H1 (cell line): ENCODE data around the gene S100P. TPM values are rescaled to one million over a fixed set of nuclear protein-coding genes. Genes with fewer than 3 reads are reported as not detected.

Experiments used
- CTCF ChIA-PET: fragments of 300-600 bp; sonication (Branson Sonifier 250); formaldehyde crosslinking; loops from one replicate; lab custom pipeline; 2021; ENCODE audit not compliant: partially characterized antibody; lab: Charles Lee
- POLR2A ChIA-PET: fragments of 300-600 bp; sonication (Branson Sonifier 250); formaldehyde crosslinking; loops from one replicate; lab custom pipeline; 2021; ENCODE audit warnings: inconsistent platforms; ENCODE audit not compliant: partially characterized antibody; lab: Charles Lee
- DNase-seq, 2 experiments: peaks; one replicate each; pipeline versions ENCODE4 v3.0.0 to v3.0.0-alpha.2; 2010 to 2022; ENCODE audit warnings: low spot score in 2 of 2, low read depth in 1 of 2, mixed read lengths in 1 of 2
- FAIRE-seq: peaks from 2 replicates; lab custom pipeline; 2011; peaks lifted over from hg19 to GRCh38; lab: Jason Lieb, UNC
- H2AFZ ChIP-seq: 2 replicates; pipeline ENCODE4 v1.8.1; 2012; ENCODE audit warnings: low read length, inconsistent platforms
- H2AK5ac ChIP-seq: 2 replicates; pipeline ENCODE4 v1.6.1; 2013; ENCODE audit warnings: low read depth, low read length
- H2BK120ac ChIP-seq: replicated peaks from 2 replicates; pipeline ENCODE3; 2013; ENCODE audit warnings: low read depth, low read length, inconsistent platforms
- H2BK12ac ChIP-seq: 2 replicates; pipeline ENCODE4 v1.6.1; 2013; ENCODE audit warnings: low read depth, low read length
- H2BK15ac ChIP-seq: 2 replicates; pipeline ENCODE4 v1.6.1; 2013; ENCODE audit warnings: low read length
- H2BK20ac ChIP-seq: 2 replicates; pipeline ENCODE4 v1.6.1; 2013; ENCODE audit warnings: low read length
- H2BK5ac ChIP-seq: 2 replicates; pipeline ENCODE4 v1.6.1; 2013; ENCODE audit warnings: low read depth, low read length
- H3K14ac ChIP-seq: 2 replicates; pipeline ENCODE4 v1.6.1; 2013; ENCODE audit warnings: inconsistent platforms; ENCODE audit not compliant: insufficient read length
- H3K18ac ChIP-seq: 2 replicates; pipeline ENCODE4 v1.6.1; 2013; ENCODE audit warnings: low read length; ENCODE audit errors: extremely low read depth
- H3K23ac ChIP-seq: 2 replicates; pipeline ENCODE4 v1.6.1; 2013; ENCODE audit warnings: inconsistent platforms; ENCODE audit not compliant: insufficient read length
- H3K23me2 ChIP-seq: 2 replicates; pipeline ENCODE4 v1.6.1; 2013; ENCODE audit warnings: low read depth, low read length
- H3K27ac ChIP-seq: 2 replicates; pipeline ENCODE4 v1.6.1; 2011; ENCODE audit warnings: low read depth, low read length, inconsistent platforms
- H3K27me3 ChIP-seq, 4 experiments: replicated peaks in 1 of 4; 1 replicate in 1 of 4; 2 replicates in 3 of 4; pipeline versions ENCODE4 v1.6.1 to v1.8.1; 2011 to 2013; ENCODE audit warnings: low read length in 3 of 4, mild to moderate bottlenecking in 3 of 4, inconsistent platforms in 2 of 4, mixed read lengths in 2 of 4, moderate library complexity in 1 of 4; ENCODE audit not compliant: control insufficient read depth in 3 of 4, insufficient read depth in 3 of 4; ENCODE audit errors: extremely low read depth in 1 of 4
- H3K36me3 ChIP-seq, 4 experiments: 2 replicates each; pipeline versions ENCODE4 v1.6.1 to v1.8.1; 2011 to 2013; ENCODE audit warnings: mild to moderate bottlenecking in 4 of 4, low read length in 3 of 4, moderate library complexity in 2 of 4, control low read depth in 1 of 4, inconsistent platforms in 1 of 4; ENCODE audit not compliant: insufficient read depth in 4 of 4, control insufficient read depth in 2 of 4
- H3K4ac ChIP-seq: replicated peaks from 2 replicates; pipeline ENCODE3; 2013; ENCODE audit warnings: low read length, low read depth, mixed read lengths, inconsistent platforms; ENCODE audit not compliant: insufficient read length
- H3K4me1 ChIP-seq, 4 experiments: replicated peaks in 1 of 4; 1 replicate in 1 of 4; 2 replicates in 3 of 4; pipeline versions ENCODE4 v1.6.1 to v1.8.1; 2011 to 2013; ENCODE audit warnings: low read length in 3 of 4, inconsistent platforms in 2 of 4, mixed read lengths in 1 of 4; ENCODE audit not compliant: insufficient read depth in 4 of 4, control insufficient read depth in 3 of 4
- H3K4me2 ChIP-seq, 2 experiments: 2 replicates each; pipeline versions ENCODE4 v1.6.1 to v1.8.1; 2011 to 2013; ENCODE audit warnings: low read depth in 2 of 2, low read length in 2 of 2, control low read depth in 1 of 2, inconsistent platforms in 1 of 2, mild to moderate bottlenecking in 1 of 2; ENCODE audit not compliant: insufficient read depth in 1 of 2
- H3K4me3 ChIP-seq, 4 experiments: fragments of 200-600, 300-600 bp in 1 of 4; sonication (generic), shearing (Covaris generic), sonication (Bioruptor Twin) in 1 of 4; 2 replicates each; pipeline versions ENCODE4 v1.5.1 to v1.8.1; 2011 to 2016; ENCODE audit warnings: low read length in 4 of 4, low read depth in 3 of 4, control low read depth in 2 of 4, inconsistent platforms in 2 of 4, mild to moderate bottlenecking in 2 of 4, mixed read lengths in 1 of 4, moderate library complexity in 1 of 4; ENCODE audit not compliant: insufficient read depth in 2 of 4; ENCODE audit errors: extremely low read depth in 1 of 4
- H3K56ac ChIP-seq: replicated peaks from 2 replicates; pipeline ENCODE3; 2013; ENCODE audit warnings: low read depth, mild to moderate bottlenecking, mixed read lengths, low read length, inconsistent platforms; ENCODE audit not compliant: insufficient read length
- H3K79me1 ChIP-seq: 2 replicates; pipeline ENCODE4 v1.6.1; 2013; ENCODE audit warnings: low read depth, low read length, control low read depth
- H3K79me2 ChIP-seq, 2 experiments: 2 replicates each; pipeline versions ENCODE4 v1.6.1 to v1.8.1; 2012 to 2013; ENCODE audit warnings: low read length in 2 of 2, mild to moderate bottlenecking in 2 of 2, inconsistent platforms in 1 of 2; ENCODE audit not compliant: insufficient read depth in 2 of 2, control insufficient read depth in 1 of 2
- H3K9ac ChIP-seq, 4 experiments: replicated peaks in 1 of 4; 1 replicate in 1 of 4; 2 replicates in 3 of 4; pipeline versions ENCODE4 v1.6.1 to v1.8.1; 2011 to 2013; ENCODE audit warnings: low read depth in 3 of 4, low read length in 3 of 4, control low read depth in 2 of 4, mild to moderate bottlenecking in 2 of 4, moderate library complexity in 2 of 4, inconsistent platforms in 1 of 4; ENCODE audit errors: extremely low read depth in 1 of 4
- H3K9me3 ChIP-seq, 2 experiments: 2 replicates each; pipeline versions ENCODE4 v1.6.1 to v1.8.1; 2012 to 2013; ENCODE audit warnings: mild to moderate bottlenecking in 2 of 2, moderate library complexity in 2 of 2, control low read depth in 1 of 2, inconsistent platforms in 1 of 2, low read depth in 1 of 2, low read length in 1 of 2, mixed read lengths in 1 of 2; ENCODE audit not compliant: insufficient read depth in 2 of 2
- H4K20me1 ChIP-seq, 2 experiments: replicated peaks in 1 of 2; 2 replicates each; pipeline versions ENCODE3 to v1.8.1; 2011 to 2013; ENCODE audit warnings: inconsistent platforms in 2 of 2, low read length in 2 of 2, mild to moderate bottlenecking in 1 of 2; ENCODE audit not compliant: insufficient read depth in 2 of 2, control insufficient read depth in 1 of 2
- H4K5ac ChIP-seq: 2 replicates; pipeline ENCODE4 v1.6.1; 2013; ENCODE audit warnings: low read length, low read depth, mixed read lengths, inconsistent platforms; ENCODE audit not compliant: insufficient read length
- H4K8ac ChIP-seq: 2 replicates; pipeline ENCODE4 v1.8.0; 2013; ENCODE audit warnings: mild to moderate bottlenecking, moderate library complexity, low read length, inconsistent platforms; ENCODE audit not compliant: insufficient read depth; ENCODE audit errors: extremely low read depth
- H4K91ac ChIP-seq: replicated peaks from 2 replicates; pipeline ENCODE3; 2013; ENCODE audit warnings: low read length, mixed read lengths, inconsistent platforms; ENCODE audit not compliant: insufficient read length
- ASH2L ChIP-seq: fragments of 200-600, 300-600 bp; sonication (generic); IDR thresholded peaks from one replicate; pipeline ENCODE4 v1.7.1; 2017; ENCODE audit warnings: low read length
- CHD2 ChIP-seq: IDR thresholded peaks from 2 replicates; pipeline ENCODE4 v1.6.1; 2012; ENCODE audit warnings: low read length, improper control_type of control experiment
- CREB1 ChIP-seq: IDR thresholded peaks from 2 replicates; pipeline ENCODE4 v1.6.1; 2012; ENCODE audit warnings: inconsistent platforms
- GTF2F1 ChIP-seq: IDR thresholded peaks from 2 replicates; pipeline ENCODE4 v1.6.1; 2012; ENCODE audit warnings: low read depth, low read length, improper control_type of control experiment, borderline replicate concordance
- HDAC2 ChIP-seq, 2 experiments: fragments of 300-600 bp in 1 of 2; sonication (generic) in 1 of 2; IDR thresholded peaks; 2 replicates each; pipeline ENCODE4 v1.6.1; 2011 to 2012; ENCODE audit warnings: low read depth in 2 of 2, low read length in 2 of 2, mild to moderate bottlenecking in 2 of 2, moderate library complexity in 2 of 2, borderline replicate concordance in 1 of 2, inconsistent platforms in 1 of 2
- POLR2A ChIP-seq, 2 experiments: IDR thresholded peaks; 1 replicate in 1 of 2; 2 replicates in 1 of 2; pipeline ENCODE4 v1.6.1; 2011; ENCODE audit warnings: low read depth in 2 of 2, low read length in 2 of 2, mild to moderate bottlenecking in 2 of 2; ENCODE audit errors: control extremely low read depth in 1 of 2
- WGBS, 2 experiments: shearing (Covaris generic) in 1 of 2; methylation state at CpG; one replicate each; pipeline versions ENCODE4 v1.1.6 to v1.1.7; 2013 to 2015; ENCODE audit warnings: low lambda C conversion rate in 2 of 2, mixed read lengths in 2 of 2, inconsistent platforms in 1 of 2, low coverage in 1 of 2, missing lambda C conversion rate in 1 of 2; ENCODE audit not compliant: insufficient replicate concordance in 2 of 2, insufficient coverage in 1 of 2, insufficient read length in 1 of 2; ENCODE audit errors: extremely low coverage in 1 of 2, missing lambda C conversion rate in 1 of 2; 5-methylcytosine and 5-hydroxymethylcytosine counted together
- polyA plus RNA-seq, 7 experiments: library from polyadenylated mRNA; depleted of rRNA in 3 of 7; stranded (reverse) in 5 of 7; unstranded in 2 of 7; fragments of >200 nt in 5 of 7; fragments of 200-250 nt in 2 of 7; gene quantifications; 1 replicate in 5 of 7; 2 replicates in 1 of 7; 4 replicates in 1 of 7; pipeline versions ENCODE4 v1.2.1 to v1.2.3, GENCODE V29; 2011 to 2013; ENCODE audit warnings: missing spikeins in 2 of 7, mixed read lengths in 2 of 7
- total RNA-seq: library from RNA; stranded (reverse); fragmentation: NEBNext Ultra II Directional; extraction: Animal tissue kit (Norgen Biotek cat#: 25700); gene quantifications from 2 replicates; pipeline ENCODE4 v1.2.1, GENCODE V29; 2021

The S100P gene
- total and polyA plus RNA-seq, 2 of the 8 experiments (the other 6 are each of a cell fraction or from before 2014, with no cell fraction given) = not detected

GRCh38 chr4:6672131-6672530 is 21.5 kb upstream of the S100P start:
- no peak overlapping the region for H3K56ac ChIP-seq
- H3K4me2 ChIP-seq = no peak overlapping the region
- ChIA-PET POLR2A (interaction anchor here (0.6 to 4.0 kb wide), 4 partner anchors 9 to 202 kb away, joined by 3 to 36 read pairs (median 18); partner anchors contain the start of gene MRFAP1), CTCF (interaction anchor here (1.1 to 3.9 kb wide), 3 partner anchors 9 to 18 kb away, joined by 3 to 29 read pairs (median 12); no protein-coding TSS in a partner anchor)
- H2BK5ac ChIP-seq = no peak overlapping the region
- no peak overlapping the region for H3K9ac ChIP-seq
- H3K23me2 ChIP-seq = peaks cover 10% of the 10 kb centered on the region
- H2BK120ac ChIP-seq = no peak overlapping the region
- no peak overlapping the region for H2AK5ac ChIP-seq
- peaks cover 0 to 27% of the 10 kb centered on the region in 2 experiments; a peak in 3 of 4 replicates for H3K79me2 ChIP-seq
- H4K20me1 ChIP-seq = peaks cover 13 to 20% of the 10 kb centered on the region in 2 experiments
- no peak overlapping the region for H2AFZ ChIP-seq
- H3K4me3 ChIP-seq = no peak overlapping the region
- no peak overlapping the region for H4K5ac ChIP-seq
- H2BK20ac ChIP-seq = no peak overlapping the region
- no peak overlapping the region for H2BK15ac ChIP-seq
- H3K4ac ChIP-seq = no peak overlapping the region
- peaks cover 11% of the 10 kb centered on the region for H3K79me1 ChIP-seq
- DNase-seq (no peak), FAIRE-seq (no peak)
- WGBS, 2 experiments = 96% methylated on average over 19 of the region's 19 CpGs; no CpG with 5 or more reads in 1 of the 2 experiments
- no peak overlapping the region for H4K8ac ChIP-seq
- H3K23ac ChIP-seq = no peak overlapping the region
- H4K91ac ChIP-seq = no peak overlapping the region
- H3K14ac ChIP-seq = no peak overlapping the region
- H3K27me3 ChIP-seq = no peaks in the 10 kb centered on the region; a peak in 2 of 7 replicates
- H3K27ac ChIP-seq = no peak overlapping the region
- peaks cover 0 to 6% of the 10 kb centered on the region in 2 experiments; a peak in 1 of 4 replicates for H3K9me3 ChIP-seq
- no peak overlapping the region for H3K18ac ChIP-seq
- TF ChIP-seq HDAC2 (IDR thresholded peaks at IDR 0.05; ENCODE audit: borderline replicate concordance in 1 of 2, low read depth in 2 of 2, low read length in 2 of 2) = no peak
- TF ChIP-seq CHD2 = no peak
- TF ChIP-seq ASH2L = no peak
- no peak for TF ChIP-seq GTF2F1
- TF ChIP-seq CREB1 = no peak
- TF ChIP-seq POLR2A (IDR thresholded peaks at IDR 0.05; ENCODE audit: control extremely low read depth in 1 of 2, low read depth in 2 of 2, low read length in 2 of 2) = no peak
- H3K4me1 ChIP-seq = peaks cover 3 to 9% (median 6%) of the 10 kb centered on the region in 4 experiments; a peak in 4 of 7 replicates
- H3K36me3 ChIP-seq = peaks cover 8 to 15% (median 11%) of the 10 kb centered on the region in 4 experiments; a peak in 6 of 8 replicates
- no peak overlapping the region for H2BK12ac ChIP-seq
